NCI-H1092 (cell line): ENCODE results near the gene RABEP1.
"Not testable (repeated sequence)": the region's sequence is repeated elsewhere in the genome, so short reads cannot be mapped to it uniquely, and the experiment has no call there.

Experiments
- DNase-seq: peaks from one replicate; lab custom pipeline; 2025; lab: John Stamatoyannopoulos, UW

RABEP1 gene

GRCh38 chr17:5281814-5282641 lies at the start of gene RABEP1:
TSS of gene RABEP1 (plus strand) at chr17:5282284. CDS start at chr17:5282487, 203 bp downstream.
- DNase-seq, result peak; percentile 68

- DNase-seq, result not testable (repeated sequence)
Observed at GRCh38 chr17:5233492-5233891, 48.6 kb upstream of the RABEP1 start.

- DNase-seq, result no peak
Observed at GRCh38 chr17:5234645-5235576, 47.2 kb upstream of the RABEP1 start, which contains the start of gene SCIMP. TSS of gene SCIMP (minus strand) at chr17:5234860. CDS start at chr17:5234755, 105 bp downstream.

- DNase-seq, result no peak
Observed at GRCh38 chr17:5236938-5237540, 45.0 kb upstream of the RABEP1 start.

GRCh38 chr17:5237541-5238016 lies 44.5 kb upstream of the RABEP1 start:
- peak; percentile 33 for DNase-seq

GRCh38 chr17:5238333-5238732 lies 43.8 kb upstream of the RABEP1 start:
- no peak for DNase-seq

- DNase-seq, result not testable (repeated sequence)
Observed at GRCh38 chr17:5239769-5240168, 42.3 kb upstream of the RABEP1 start.

DNA sequence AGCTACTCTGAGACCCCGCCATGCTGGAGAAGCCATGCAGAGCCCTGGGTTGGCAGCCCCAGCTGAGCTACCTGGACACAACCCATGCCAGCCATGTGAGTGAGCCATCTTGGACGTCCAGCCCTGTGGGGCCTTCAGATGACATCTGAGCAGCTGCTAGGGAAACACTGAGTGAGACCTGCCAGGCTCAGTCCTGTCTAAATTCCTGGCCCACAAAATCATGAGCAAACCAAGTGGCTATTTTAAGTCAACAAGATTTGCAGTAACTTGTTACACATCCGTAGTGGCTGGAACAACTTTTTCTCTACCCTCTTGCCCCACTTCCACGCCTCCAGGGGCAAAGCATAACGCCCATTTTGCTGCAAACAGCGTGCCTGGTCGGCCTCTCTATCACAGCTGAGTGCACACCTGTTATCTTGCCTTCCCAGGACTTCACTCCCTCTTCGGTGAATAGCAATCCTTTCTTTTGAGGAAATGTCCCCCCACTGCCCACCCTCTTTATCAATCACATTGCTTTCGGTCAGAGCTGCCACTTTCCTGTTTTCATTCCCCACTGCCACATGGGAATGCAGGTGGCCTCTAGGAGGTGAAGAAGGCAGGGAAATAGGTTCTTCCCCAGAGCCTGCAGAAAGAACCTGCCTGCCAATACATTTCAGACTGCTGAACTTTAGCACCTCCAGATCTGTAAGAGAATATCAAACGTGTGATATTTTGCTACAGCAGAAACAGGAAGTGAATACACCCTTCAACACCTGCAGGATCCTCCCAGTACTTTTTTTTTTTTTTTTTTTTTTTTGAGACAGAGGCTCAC lies 40.0 kb upstream of the RABEP1 start:
- DNase-seq, result no peak

DNA sequence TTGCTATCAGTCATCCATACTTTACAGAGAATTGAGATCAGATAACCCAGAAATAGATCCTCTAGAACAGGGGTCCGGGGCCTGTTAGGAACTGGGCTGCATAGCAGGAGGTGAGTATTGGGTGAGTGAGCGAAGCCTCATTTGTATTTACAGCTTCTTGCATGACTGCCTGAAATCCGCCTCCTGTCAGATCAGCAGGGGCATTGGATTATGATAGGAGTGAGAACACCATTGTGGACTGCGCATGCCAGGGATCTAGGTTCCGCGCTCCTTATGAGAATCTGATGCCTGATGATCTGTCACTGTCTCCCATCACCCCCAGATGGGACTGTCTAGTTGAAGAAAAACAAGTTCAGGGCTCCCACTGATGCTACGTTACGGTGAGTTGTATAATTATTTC lies 34.5 kb upstream of the RABEP1 start:
- no peak for DNase-seq

DNA sequence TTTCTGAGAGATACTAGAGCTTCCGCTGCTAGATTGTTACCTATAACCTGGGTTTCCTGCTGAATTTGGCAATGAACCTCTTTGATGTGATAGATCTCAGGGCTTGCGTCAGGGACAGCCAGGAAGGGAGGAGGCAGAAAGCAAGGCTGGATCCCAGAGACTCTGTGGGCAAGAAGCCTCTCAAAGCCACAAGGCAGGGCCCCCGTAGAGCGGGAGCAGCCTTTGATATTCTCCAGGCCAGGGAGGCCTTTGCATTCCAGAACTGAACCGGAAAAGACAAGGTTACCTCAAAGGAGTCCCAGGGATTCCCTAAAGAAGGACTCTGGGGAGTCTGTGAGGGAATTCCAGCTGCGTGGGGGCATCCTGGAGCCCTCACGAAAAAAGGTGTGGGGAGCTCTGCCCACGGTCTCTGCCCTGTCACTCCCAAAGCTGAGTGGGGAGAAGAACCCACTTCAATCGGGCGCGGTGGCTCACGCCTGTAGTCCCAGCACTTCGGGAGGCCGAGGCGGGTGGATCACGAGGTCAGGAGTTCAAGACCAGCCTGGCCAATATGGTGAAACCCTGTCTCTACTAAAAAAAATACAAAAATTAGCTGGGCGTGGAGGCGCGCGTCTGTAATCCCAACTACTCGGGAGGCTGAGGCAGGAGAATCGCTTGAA lies 33.1 kb upstream of the RABEP1 start:
- DNase-seq, result no peak

GRCh38 chr17:5249615-5250014 lies 32.5 kb upstream of the RABEP1 start:
- peak; percentile 9 for DNase-seq

GRCh38 chr17:5254414-5254813 lies 27.7 kb upstream of the RABEP1 start:
- no peak for DNase-seq

DNA sequence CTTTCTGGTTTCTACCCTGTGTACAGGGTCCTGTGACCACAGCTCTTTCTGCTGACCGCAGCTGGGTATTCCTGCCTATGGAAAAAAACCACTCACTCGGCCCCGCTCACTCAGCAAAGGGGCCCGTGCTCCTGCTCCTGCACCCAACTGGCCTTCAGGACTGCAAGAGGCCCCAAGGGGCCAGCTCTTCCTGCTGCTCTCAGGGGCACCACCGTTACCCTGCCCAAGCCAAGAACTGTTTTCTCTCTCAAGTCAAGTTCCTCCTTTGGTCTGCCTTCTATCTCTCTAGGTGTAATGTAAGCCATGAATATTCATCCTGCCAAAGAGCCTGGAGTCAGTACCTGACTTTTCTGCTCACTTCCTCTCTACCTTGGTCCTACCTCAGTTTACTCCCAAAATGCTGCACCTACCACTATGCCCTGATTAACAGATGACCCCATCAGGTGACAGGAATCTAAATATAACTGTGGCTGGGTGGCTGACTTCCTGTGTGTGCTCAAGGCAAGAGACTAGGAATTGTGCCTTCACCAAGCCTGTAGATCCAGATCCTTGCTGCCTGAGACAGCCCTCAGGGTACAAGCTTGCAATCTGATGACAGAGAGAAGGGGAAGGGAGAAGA lies 27.1 kb upstream of the RABEP1 start:
- DNase-seq, result no peak

- no peak for DNase-seq
Observed at GRCh38 chr17:5257124-5257523, 25.0 kb upstream of the RABEP1 start.

DNA sequence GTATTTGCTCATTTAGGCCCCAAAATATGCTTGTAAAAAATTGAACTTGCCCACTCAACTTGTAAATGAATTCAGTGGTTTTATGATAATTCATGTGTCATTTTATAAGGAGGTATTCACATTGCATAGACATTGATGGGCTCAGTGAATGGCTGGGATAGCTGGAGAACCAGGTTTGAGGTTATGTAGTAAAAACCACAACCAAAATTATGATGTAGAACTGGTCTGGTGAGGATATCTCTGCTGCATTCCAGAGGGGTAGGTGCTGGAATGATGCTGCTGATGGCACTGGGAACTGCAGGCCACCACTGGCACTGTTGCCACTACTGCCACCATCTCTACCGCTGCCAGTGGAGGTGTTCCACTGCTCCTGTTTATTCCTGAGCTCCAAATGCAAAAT lies 21.5 kb upstream of the RABEP1 start:
- DNase-seq, result no peak

DNA sequence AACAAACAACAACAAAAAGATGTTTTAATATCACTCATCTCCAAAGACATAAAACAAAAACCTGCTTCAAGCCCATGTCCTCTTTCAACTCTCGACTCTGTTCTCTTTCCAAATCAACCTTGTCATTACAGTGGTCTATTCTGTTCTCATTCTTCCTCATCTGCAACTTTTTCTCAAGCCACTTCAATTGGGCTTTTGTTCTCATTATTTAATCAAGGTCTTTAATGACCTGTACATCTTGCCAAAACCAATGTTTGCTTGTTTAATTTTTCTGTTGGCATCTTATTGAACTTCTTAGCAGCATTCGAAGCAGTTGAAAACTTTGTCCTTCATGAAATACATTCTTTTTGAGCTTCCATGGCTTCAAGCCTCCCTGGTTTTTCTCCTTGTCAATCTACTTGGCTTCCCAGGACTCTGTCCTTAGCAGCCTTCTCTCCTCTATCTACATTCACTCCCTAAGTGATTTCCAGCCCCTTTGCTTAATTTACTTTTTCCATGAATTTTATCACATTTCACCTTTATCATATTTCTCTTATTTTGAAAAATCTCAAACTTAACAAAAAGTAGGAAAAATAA lies 19.6 kb upstream of the RABEP1 start:
- DNase-seq, result no peak

GRCh38 chr17:5263441-5263840 lies 18.6 kb upstream of the RABEP1 start:
- no peak for DNase-seq

- DNase-seq, result no peak
Observed at GRCh38 chr17:5264893-5265292, 17.2 kb upstream of the RABEP1 start.

DNA sequence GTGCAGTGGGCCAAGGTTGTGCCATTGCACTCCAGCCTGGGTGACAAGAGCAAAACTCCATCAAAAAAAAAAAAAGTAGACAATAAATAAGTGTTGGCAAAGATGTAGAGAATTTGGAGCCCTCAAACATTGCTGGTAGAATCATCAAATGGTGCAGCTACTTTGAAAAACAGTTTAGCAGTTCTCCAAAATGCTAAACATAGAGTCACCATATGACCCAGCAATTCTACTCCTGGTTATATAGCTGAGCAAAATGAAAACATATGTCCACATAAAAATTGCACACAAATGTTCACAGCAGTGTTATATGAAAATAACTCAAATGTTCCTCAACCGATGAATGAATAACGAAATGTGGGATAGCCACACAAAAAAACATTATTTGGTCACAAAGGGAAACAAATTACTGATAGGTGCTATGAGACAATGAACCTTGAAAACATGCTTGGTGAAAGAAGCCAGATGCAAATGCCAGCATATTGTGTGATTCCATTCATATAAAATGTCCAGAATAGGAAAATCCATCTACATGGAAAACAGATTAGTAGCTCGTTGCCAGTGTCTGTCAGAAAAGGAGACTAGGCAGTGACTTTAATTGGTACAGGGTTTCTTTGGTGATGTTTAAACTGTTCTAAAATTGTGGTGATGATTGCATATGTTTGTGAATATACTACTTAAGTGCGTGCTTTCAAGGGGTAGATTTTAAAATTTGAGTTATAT lies 12.7 kb upstream of the RABEP1 start:
- DNase-seq, result no peak
